AG10803 (cell line): Measurements from ENCODE around the gene SYNE1.

Source experiments
- DNase-seq: peaks from one replicate; pipeline ENCODE4 v3.0.0; 2010; ENCODE audit warnings: low read depth
- H3K4me3 ChIP-seq: 2 replicates; pipeline ENCODE4 v1.5.1; 2011; ENCODE audit warnings: mild to moderate bottlenecking, low read length, control low read depth
- TF ChIP-seq, protein P1 (sequence below): conservative IDR thresholded peaks from 2 replicates; pipeline ENCODE4 v1.5.1; 2011; ENCODE audit warnings: mild to moderate bottlenecking, low read length, control low read depth, inconsistent platforms

SYNE1 gene

DNA sequence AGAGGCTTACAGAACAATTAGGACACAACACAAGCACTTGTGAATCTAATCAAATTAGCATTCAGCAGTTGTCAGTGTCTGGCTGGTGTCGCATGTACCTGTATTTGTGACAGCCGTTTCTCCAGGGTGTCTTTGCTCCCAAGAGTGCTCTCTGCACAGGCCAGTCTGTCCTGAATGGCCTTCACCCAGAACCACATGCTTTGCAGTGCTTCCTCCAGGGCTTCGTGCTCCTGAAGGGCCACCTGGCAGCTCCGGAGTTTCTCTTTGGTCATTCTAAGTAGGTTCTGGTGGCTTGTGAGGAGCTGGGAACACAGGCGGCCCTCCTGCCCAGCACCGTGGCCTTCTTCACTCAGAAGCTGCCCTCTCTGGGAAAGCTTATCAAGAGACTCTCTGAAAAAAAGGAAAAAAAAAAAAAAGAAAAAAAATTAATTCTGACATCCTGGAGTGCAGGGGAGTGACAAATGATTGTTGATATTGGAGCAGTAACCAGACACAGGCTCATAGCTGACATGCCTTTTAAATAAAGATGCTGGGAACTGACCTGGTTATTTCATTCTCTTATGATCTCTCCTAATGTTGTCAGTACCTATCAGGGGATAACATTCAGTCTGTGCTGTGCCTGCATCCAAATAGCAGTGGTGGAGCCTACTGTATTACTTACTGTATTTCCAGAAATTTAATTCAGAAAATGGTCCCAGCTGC is 245.8 kb downstream of the SYNE1 start:
- TF ChIP-seq, protein P1, sequence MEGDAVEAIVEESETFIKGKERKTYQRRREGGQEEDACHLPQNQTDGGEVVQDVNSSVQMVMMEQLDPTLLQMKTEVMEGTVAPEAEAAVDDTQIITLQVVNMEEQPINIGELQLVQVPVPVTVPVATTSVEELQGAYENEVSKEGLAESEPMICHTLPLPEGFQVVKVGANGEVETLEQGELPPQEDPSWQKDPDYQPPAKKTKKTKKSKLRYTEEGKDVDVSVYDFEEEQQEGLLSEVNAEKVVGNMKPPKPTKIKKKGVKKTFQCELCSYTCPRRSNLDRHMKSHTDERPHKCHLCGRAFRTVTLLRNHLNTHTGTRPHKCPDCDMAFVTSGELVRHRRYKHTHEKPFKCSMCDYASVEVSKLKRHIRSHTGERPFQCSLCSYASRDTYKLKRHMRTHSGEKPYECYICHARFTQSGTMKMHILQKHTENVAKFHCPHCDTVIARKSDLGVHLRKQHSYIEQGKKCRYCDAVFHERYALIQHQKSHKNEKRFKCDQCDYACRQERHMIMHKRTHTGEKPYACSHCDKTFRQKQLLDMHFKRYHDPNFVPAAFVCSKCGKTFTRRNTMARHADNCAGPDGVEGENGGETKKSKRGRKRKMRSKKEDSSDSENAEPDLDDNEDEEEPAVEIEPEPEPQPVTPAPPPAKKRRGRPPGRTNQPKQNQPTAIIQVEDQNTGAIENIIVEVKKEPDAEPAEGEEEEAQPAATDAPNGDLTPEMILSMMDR, result no peak
- no peak overlapping the region for H3K4me3 ChIP-seq
- DNase-seq, result peak; percentile 22

DNA sequence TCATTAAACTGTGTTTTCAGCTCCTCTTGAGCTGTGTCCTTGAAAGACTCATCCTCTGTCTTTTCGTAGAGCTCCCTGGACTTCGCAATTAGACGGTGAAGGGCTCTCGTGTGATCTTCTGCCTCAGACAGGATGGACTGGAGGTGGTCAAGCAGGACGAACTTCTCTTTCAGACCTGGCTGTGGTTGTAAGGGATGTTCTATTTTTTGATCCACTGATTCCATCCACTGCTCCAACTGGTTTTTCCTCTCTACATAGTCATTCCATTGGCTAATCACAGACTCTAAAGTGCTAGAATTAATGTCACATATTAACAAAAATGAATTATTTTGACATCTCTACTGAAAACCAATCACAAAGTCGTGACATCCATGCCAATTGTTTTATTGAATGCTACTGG is 250.1 kb downstream of the SYNE1 start:
- no peak for DNase-seq
- no peak overlapping the region for H3K4me3 ChIP-seq
- TF ChIP-seq, protein P1, result no peak

DNA sequence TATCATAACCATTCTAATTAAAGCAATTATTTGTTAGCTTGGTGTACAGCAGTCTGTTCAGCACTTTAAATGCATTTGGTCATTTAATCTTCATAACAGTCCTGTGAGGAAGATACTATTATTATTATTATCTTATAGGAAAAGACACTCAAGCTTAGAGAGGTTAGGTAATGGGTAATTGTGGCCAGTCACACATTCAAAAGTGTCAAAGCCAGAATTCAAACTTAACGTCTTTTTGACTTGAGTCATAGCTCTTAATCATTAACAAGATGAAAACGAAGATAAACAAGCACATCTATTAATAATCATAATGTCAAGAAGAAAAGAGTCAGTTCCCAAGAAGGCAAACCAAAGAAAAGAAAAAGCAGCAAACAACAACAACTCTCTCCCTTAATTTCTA is 251.0 kb downstream of the SYNE1 start:
- DNase-seq, result no peak
- TF ChIP-seq, protein P1, result no peak
- H3K4me3 ChIP-seq, result no peak overlapping the region

DNA sequence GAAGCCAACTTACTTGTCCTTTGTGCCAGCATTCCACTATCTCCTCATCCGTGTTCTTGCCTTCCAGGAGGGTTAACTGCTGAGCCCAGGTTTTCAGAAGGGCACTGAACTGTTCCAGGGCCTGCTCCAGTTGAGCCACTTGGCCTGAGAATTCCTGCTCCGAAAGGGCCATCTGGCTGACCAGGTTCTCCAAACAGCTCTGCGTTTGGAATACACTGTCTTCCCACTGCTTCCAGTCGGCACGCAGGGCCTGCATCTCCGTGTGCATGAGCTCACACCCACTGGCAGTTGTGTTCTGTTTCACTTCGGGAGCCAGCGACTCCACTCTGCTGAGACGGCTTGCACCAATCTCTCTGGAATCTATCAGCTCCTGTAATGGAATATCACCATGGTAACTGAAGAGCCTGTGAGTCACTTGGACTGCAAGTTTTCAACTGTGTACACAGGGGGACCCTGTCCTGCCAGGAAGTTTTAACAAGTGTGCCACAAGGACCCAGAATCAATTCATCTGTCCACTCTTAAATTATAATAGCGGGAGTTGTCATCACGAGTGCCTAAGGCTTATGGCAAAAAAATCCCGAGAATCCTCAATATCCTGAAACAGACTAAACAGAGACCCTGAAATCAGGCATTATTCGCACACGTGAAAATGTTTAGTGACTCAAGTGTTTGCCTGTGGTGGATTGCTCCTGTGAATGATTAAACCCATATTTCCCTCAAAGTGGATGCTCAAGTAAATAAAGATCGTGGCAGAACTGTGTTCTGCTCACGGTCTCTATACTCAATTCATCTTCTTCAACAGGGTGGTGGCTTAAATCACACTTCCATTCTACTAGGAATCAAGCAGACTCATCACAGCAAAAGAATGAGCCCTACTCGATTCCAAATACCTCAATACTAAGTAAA is 255.9 kb downstream of the SYNE1 start:
- DNase-seq, result peak; percentile 99
- H3K4me3 ChIP-seq, result peak overlapping the region; percentile 88
- TF ChIP-seq, protein P1, result no peak; the same call in 1 of the 2 replicates

DNA sequence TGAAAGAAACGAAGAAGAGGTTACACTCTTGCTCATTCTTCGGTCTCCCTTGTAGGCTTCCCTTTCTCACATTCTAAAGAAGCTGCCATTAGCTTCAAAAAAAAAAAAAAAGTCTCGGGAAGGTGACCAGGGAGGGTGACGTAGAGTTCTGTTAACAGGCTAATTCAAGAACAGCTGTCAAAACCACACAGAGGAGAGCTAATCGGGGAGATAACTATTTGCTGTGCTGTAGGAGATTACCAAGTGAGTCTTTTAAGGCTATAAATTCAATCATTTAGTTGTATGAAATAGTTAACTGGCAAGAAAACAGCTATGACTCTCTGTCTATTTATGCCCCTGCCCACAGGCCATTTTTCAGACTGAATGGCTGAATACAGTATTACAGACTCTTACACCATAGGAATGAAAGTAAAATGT is 256.8 kb downstream of the SYNE1 start:
- peak; percentile 95 for DNase-seq
- TF ChIP-seq, protein P1, result no peak
- H3K4me3 ChIP-seq, result peak overlapping the region; percentile 88

DNA sequence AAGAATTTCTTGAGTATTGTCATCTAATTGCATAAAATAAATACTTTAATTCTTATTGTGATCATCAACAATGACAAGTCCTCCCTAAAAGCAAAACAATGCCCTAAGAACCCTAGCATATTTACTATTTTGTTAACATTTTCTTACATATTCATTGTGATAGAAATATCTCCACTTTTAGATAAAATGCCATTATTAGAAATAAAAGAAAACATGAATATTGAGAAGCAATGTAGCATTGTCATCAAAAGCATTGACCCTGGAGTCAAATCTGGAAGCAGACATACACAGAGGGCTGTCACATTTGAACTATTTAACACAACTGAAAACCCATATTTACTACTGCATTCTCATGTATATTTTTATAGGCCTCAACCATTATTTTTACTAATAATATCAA is 257.7 kb downstream of the SYNE1 start:
- TF ChIP-seq, protein P1, result no peak
- DNase-seq, result no peak
- peak overlapping the region; percentile 88 for H3K4me3 ChIP-seq
